Endothelial cell of umbilical vein (primary cell): ENCODE results near the gene MRPL2.

Experiments
- EZH2 ChIP-seq: IDR thresholded peaks from 2 replicates; pipeline ENCODE4 v1.6.1; 2012; ENCODE audit warnings: borderline replicate concordance, low read depth, mild to moderate bottlenecking, moderate library complexity, low read length, inconsistent platforms; ENCODE audit not compliant: severe bottlenecking
- MAX ChIP-seq: IDR thresholded peaks from 2 replicates; pipeline ENCODE4 v1.6.1; 2011; ENCODE audit not compliant: insufficient read depth, insufficient read length
- MYC ChIP-seq: IDR thresholded peaks from one replicate; pipeline ENCODE4 v1.6.1; 2011; ENCODE audit warnings: mild to moderate bottlenecking, low read depth, low read length
- POLR2A ChIP-seq: IDR thresholded peaks from 2 replicates; pipeline ENCODE4 v1.6.1; 2012; ENCODE audit warnings: low read depth, mild to moderate bottlenecking, control low read depth, low read length
- POLR2AphosphoS5 ChIP-seq: IDR thresholded peaks from 2 replicates; pipeline ENCODE4 v1.6.1; 2012; ENCODE audit warnings: low read depth, mild to moderate bottlenecking, control low read depth, low read length, moderate library complexity; ENCODE audit not compliant: insufficient read depth
- TF ChIP-seq, protein P1 (sequence below), 2 donors: IDR thresholded peaks; 1 replicate in 1 of 2; 2 replicates in 1 of 2; pipeline ENCODE4 v1.5.1; 2011; ENCODE audit warnings: low read length in 2 of 2, mild to moderate bottlenecking in 2 of 2, moderate library complexity in 2 of 2, control low read depth in 1 of 2, inconsistent platforms in 1 of 2, low read depth in 1 of 2; ENCODE audit not compliant: insufficient read depth in 1 of 2; ENCODE audit errors: extremely low read depth in 1 of 2

DNA sequence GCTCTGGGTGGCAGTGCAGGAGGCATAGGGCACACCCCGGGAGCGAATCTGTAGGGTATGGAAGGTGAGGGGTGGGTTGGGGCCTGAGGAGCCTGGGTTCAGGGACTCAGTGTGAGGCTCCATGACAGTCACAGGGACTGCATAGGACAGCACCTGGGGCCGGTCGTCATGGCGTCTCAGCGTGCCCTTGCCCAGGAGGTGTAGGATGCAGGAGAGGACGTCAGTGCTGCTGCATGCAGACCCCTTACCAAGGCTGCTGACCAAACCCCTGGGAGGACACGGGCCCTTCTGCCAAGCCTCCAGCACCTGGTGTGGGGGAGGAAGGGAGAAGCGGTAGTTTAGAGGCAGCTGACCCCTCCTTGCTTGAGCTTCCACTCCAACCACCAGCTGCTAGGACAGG lies 21.5 kb downstream of the MRPL2 start:
- TF ChIP-seq, protein P1, sequence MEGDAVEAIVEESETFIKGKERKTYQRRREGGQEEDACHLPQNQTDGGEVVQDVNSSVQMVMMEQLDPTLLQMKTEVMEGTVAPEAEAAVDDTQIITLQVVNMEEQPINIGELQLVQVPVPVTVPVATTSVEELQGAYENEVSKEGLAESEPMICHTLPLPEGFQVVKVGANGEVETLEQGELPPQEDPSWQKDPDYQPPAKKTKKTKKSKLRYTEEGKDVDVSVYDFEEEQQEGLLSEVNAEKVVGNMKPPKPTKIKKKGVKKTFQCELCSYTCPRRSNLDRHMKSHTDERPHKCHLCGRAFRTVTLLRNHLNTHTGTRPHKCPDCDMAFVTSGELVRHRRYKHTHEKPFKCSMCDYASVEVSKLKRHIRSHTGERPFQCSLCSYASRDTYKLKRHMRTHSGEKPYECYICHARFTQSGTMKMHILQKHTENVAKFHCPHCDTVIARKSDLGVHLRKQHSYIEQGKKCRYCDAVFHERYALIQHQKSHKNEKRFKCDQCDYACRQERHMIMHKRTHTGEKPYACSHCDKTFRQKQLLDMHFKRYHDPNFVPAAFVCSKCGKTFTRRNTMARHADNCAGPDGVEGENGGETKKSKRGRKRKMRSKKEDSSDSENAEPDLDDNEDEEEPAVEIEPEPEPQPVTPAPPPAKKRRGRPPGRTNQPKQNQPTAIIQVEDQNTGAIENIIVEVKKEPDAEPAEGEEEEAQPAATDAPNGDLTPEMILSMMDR (IDR thresholded peaks at IDR 0.05; ENCODE audit: extremely low read depth in 1 of 2, insufficient read depth in 1 of 2, low read depth in 1 of 2, low read length in 2 of 2): no peak
- TF ChIP-seq POLR2AphosphoS5 (no peak), MAX (no peak), EZH2 (no peak), POLR2A (no peak), MYC (no peak)
